Breast epithelium (tissue), 3 donors: ENCODE data around the gene ADAMTSL4.

ENCODE experiments used
- POLR2A ChIP-seq: fragments of 450-650 bp; IDR thresholded peaks from one replicate; pipeline ENCODE4 v1.6.1; 2016; ENCODE audit warnings: antibody characterized with exemption, mild to moderate bottlenecking, moderate library complexity
- POLR2AphosphoS5 ChIP-seq, 3 donors: sonication (generic); formaldehyde crosslinking; IDR thresholded peaks; one replicate each; pipeline ENCODE4 v1.6.1; 2017; ENCODE audit warnings: antibody characterized with exemption in 3 of 3
- TF ChIP-seq, protein P1 (sequence below), 3 donors: fragments of 450-650 bp; IDR thresholded peaks; one replicate each; pipeline ENCODE4 v1.5.1; 2016 to 2017; ENCODE audit warnings: antibody characterized with exemption in 3 of 3, mild to moderate bottlenecking in 3 of 3, moderate library complexity in 3 of 3

DNA sequence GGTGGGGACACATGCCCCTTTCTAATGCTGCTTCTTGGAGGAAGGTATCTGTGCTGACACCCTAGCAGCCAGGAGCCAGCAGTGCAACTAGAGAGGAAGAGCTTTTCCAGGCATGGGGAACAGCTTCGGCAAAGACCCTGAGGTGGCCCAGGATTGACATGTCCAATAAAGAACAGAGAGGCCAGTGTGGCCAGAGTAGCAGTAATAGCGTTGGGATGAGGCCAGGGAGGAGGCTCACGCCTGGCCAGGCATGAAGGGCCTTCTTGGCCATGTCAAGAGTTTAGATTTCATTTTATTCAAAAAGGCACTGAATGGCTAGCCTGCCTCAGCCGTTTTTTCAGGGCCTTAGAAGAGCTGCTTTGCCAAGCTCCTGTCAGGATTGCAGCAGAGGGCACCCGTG, 16.3 kb upstream of the ADAMTSL4 start:
- TF ChIP-seq, protein P1, sequence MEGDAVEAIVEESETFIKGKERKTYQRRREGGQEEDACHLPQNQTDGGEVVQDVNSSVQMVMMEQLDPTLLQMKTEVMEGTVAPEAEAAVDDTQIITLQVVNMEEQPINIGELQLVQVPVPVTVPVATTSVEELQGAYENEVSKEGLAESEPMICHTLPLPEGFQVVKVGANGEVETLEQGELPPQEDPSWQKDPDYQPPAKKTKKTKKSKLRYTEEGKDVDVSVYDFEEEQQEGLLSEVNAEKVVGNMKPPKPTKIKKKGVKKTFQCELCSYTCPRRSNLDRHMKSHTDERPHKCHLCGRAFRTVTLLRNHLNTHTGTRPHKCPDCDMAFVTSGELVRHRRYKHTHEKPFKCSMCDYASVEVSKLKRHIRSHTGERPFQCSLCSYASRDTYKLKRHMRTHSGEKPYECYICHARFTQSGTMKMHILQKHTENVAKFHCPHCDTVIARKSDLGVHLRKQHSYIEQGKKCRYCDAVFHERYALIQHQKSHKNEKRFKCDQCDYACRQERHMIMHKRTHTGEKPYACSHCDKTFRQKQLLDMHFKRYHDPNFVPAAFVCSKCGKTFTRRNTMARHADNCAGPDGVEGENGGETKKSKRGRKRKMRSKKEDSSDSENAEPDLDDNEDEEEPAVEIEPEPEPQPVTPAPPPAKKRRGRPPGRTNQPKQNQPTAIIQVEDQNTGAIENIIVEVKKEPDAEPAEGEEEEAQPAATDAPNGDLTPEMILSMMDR (IDR thresholded peaks at IDR 0.05): no peak
- TF ChIP-seq POLR2A (no peak), POLR2AphosphoS5 (IDR thresholded peaks at IDR 0.05) (no peak)
